Thyroid gland (tissue), 4 donors: ENCODE measurements around the gene RARB. TPM values are rescaled to one million over a fixed set of nuclear protein-coding genes. Genes with fewer than 3 reads are reported as not detected.

Experiments used
- DNase-seq, 2 donors: peaks; one replicate each; pipeline ENCODE4 v3.0.0-alpha.2; 2019
- H3K27ac ChIP-seq, 3 donors: fragments of 200-600 bp; sonication (generic); 1 replicate in 2 of 3; 2 replicates in 1 of 3; pipeline ENCODE4 v1.5.1; 2016 to 2019; ENCODE audit warnings: mild to moderate bottlenecking in 1 of 3, moderate library complexity in 1 of 3
- H3K27me3 ChIP-seq: fragments of 200-600 bp; sonication (generic); one replicate; pipeline ENCODE4 v1.5.1; 2019
- H3K36me3 ChIP-seq, 2 donors: fragments of 200-600 bp; sonication (generic); one replicate each; pipeline ENCODE4 v1.5.1; 2016 to 2019
- H3K4me1 ChIP-seq, 2 donors: fragments of 200-600 bp; sonication (generic); one replicate each; pipeline ENCODE4 v1.5.1; 2017 to 2019
- H3K4me3 ChIP-seq, 3 donors: fragments of 200-600 bp; sonication (generic); replicated peaks in 1 of 3; 1 replicate in 2 of 3; 2 replicates in 1 of 3; pipeline ENCODE4 v1.5.1; 2016; ENCODE audit warnings: mild to moderate bottlenecking in 1 of 3
- H3K9me3 ChIP-seq: fragments of 200-600 bp; sonication (generic); one replicate; pipeline ENCODE4 v1.5.1; 2017
- POLR2A ChIP-seq, 2 donors: fragments of 450-650 bp; IDR thresholded peaks; one replicate each; pipeline ENCODE4 v1.6.1; 2017; ENCODE audit warnings: antibody characterized with exemption in 2 of 2, mild to moderate bottlenecking in 2 of 2, moderate library complexity in 1 of 2
- WGBS, 2 donors: methylation state at CpG; one replicate each; pipeline ENCODE4 v1.1.5; 2017; 5-methylcytosine and 5-hydroxymethylcytosine counted together
- intact Hi-C: fragments of 100-400 bp; cut with DNase I; formaldehyde crosslinking; loops from one replicate; pipeline ENCODE4 v1.15.1; 2023
- total RNA-seq, 4 donors: library from RNA; depleted of rRNA; stranded (reverse); fragments of >200 nt; gene quantifications; one replicate each; pipeline ENCODE4 v1.2.3, GENCODE V29; 2016
- TF ChIP-seq, protein P1 (sequence below), 6 experiments: fragments of 200-600 bp in 3 of 6; fragments of 450-650 bp in 3 of 6; sonication (generic) in 3 of 6; IDR thresholded peaks; one replicate each; pipeline ENCODE4 v1.5.1; 2016 to 2019; ENCODE audit warnings: antibody characterized with exemption in 6 of 6, mild to moderate bottlenecking in 2 of 6, inconsistent platforms in 1 of 6, moderate library complexity in 1 of 6

The RARB gene
- total RNA-seq, 4 donors from 2014 or later: 13.6 to 31.5 (median 20.5) TPM

DNA sequence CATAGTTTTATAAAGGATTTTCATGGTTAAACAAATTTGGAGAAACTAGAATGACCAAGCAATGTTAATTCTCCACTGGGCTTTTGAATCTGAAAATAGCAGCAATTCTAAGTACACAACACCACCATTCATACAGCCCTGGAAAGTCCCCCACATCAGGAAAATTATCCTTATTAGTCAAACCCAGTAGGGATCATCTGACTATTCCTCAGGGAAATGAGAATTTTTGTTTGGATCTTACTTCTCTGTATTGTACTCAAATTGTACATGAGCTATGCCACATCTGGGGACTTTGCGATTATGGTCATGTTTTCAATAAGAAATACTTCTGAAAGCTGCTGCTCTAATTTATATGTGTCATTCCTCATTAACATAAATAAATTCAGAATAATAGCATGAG lies 46.0 kb downstream of the RARB start:
- Histone ChIP-seq H3K4me3 (no peak overlapping the region), H3K9me3 (no peaks in the 10 kb centered on the region), H3K36me3 (no peaks in the 10 kb centered on the region), H3K4me1 (peaks cover 52 to 58% of the 10 kb centered on the region in 2 donors), H3K27ac (peak overlapping the region; percentile 74 to 79 (median 78)), H3K27me3 (no peaks in the 10 kb centered on the region)
- DNase-seq: no peak
- 95 to 98% methylated on average over 1 of the region's 1 CpG for WGBS, 2 donors
- TF ChIP-seq, protein P1, sequence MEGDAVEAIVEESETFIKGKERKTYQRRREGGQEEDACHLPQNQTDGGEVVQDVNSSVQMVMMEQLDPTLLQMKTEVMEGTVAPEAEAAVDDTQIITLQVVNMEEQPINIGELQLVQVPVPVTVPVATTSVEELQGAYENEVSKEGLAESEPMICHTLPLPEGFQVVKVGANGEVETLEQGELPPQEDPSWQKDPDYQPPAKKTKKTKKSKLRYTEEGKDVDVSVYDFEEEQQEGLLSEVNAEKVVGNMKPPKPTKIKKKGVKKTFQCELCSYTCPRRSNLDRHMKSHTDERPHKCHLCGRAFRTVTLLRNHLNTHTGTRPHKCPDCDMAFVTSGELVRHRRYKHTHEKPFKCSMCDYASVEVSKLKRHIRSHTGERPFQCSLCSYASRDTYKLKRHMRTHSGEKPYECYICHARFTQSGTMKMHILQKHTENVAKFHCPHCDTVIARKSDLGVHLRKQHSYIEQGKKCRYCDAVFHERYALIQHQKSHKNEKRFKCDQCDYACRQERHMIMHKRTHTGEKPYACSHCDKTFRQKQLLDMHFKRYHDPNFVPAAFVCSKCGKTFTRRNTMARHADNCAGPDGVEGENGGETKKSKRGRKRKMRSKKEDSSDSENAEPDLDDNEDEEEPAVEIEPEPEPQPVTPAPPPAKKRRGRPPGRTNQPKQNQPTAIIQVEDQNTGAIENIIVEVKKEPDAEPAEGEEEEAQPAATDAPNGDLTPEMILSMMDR (IDR thresholded peaks at IDR 0.05): no peak
- TF ChIP-seq POLR2A (IDR thresholded peaks at IDR 0.05): no peak
- intact Hi-C loops: no loop called here

- intact Hi-C loops: no loop called here
- H3K27me3 ChIP-seq: no peaks in the 10 kb centered on the region
- H3K9me3 ChIP-seq: no peaks in the 10 kb centered on the region
- no peaks in the 10 kb centered on the region for H3K36me3 ChIP-seq
- H3K4me1 ChIP-seq: peaks cover 65 to 71% of the 10 kb centered on the region in 2 donors
- TF ChIP-seq, protein P1 (IDR thresholded peaks at IDR 0.05): no peak
- no peak for TF ChIP-seq POLR2A (IDR thresholded peaks at IDR 0.05)
- peak; percentile 64 to 65 for DNase-seq
- H3K27ac ChIP-seq: peak overlapping the region; percentile 26 to 79 (median 39)
- H3K4me3 ChIP-seq: no peak overlapping the region
- WGBS, 2 donors: 8 to 10% methylated on average over 2 of the region's 2 CpGs
These were observed 48.6 kb downstream of the RARB start for GRCh38 chr3:25476639-25477038.

DNA sequence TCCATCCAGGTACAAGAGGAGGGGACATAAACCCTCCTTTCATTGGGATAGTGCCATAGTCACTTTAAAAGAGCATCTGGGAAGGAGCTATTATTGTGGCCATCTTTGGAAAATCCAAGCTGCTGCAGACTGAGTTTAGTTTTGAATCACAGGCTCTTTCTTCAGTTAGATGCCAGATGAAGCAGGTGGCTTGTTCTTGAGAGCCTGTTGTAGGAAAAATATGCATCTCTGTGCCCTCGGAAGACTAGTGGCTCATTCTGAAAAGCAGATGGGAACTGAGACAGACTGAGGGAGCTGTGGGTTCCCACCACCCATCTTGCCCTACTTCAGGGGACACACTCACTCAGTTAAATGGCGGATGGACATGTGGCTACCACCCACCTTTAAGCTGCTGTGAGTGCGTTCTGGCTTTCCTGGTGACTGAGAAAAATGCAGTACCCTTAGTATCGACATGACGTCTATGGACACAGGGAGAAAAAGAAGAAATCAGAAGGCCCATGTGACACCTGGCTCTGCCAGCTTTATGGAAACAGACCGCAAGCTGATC lies 50.2 kb downstream of the RARB start:
- Histone ChIP-seq H3K27ac (peak overlapping the region in 2 of 3 donors; percentile 23 to 79), H3K9me3 (no peaks in the 10 kb centered on the region), H3K27me3 (no peaks in the 10 kb centered on the region), H3K36me3 (no peaks in the 10 kb centered on the region), H3K4me3 (no peak overlapping the region), H3K4me1 (peaks cover 60 to 68% of the 10 kb centered on the region in 2 donors)
- intact Hi-C loops: no loop called here
- no peak for TF ChIP-seq POLR2A (IDR thresholded peaks at IDR 0.05)
- TF ChIP-seq, protein P1 (IDR thresholded peaks at IDR 0.05): no peak
- WGBS, 2 donors: 69 to 75% methylated on average over 6 of the region's 6 CpGs
- no peak for DNase-seq

- no peak for TF ChIP-seq POLR2A (IDR thresholded peaks at IDR 0.05)
- TF ChIP-seq, protein P1 (IDR thresholded peaks at IDR 0.05): no peak
- H3K27ac ChIP-seq: peak overlapping the region; percentile 3 to 79 (median 23)
- no peak for DNase-seq
- WGBS, 2 donors: 76 to 81% methylated on average over 3 of the region's 3 CpGs
- H3K36me3 ChIP-seq: no peaks in the 10 kb centered on the region
- intact Hi-C loops: no loop called here
- H3K4me1 ChIP-seq: peaks cover 54 to 62% of the 10 kb centered on the region in 2 donors
- no peaks in the 10 kb centered on the region for H3K27me3 ChIP-seq
- no peak overlapping the region for H3K4me3 ChIP-seq
- no peaks in the 10 kb centered on the region for H3K9me3 ChIP-seq
These were observed 51.1 kb downstream of the RARB start for GRCh38 chr3:25478964-25479726.

DNA sequence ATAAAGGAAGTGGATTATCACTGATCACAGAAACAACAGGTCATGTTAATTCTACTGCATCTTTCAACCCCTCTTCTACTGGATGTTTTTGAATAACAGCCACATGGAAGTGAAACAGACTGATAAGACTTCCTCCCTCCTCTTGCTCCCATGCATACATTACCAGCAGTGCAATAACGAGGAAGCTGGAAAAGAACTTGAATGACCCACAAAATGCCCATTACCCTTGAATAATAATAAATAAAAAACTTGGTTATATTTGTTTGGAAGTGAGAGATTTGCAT lies 51.6 kb downstream of the RARB start:
- intact Hi-C loops: no loop called here
- 67 to 70% methylated on average over 1 of the region's 1 CpG for WGBS, 2 donors
- H3K27ac ChIP-seq: peak overlapping the region in 2 of 3 donors; percentile 3 to 79
- H3K4me3 ChIP-seq: no peak overlapping the region
- H3K9me3 ChIP-seq: no peaks in the 10 kb centered on the region
- H3K4me1 ChIP-seq: peaks cover 50 to 57% of the 10 kb centered on the region in 2 donors
- no peaks in the 10 kb centered on the region for H3K27me3 ChIP-seq
- H3K36me3 ChIP-seq: no peaks in the 10 kb centered on the region
- TF ChIP-seq, protein P1 (IDR thresholded peaks at IDR 0.05): no peak
- no peak for TF ChIP-seq POLR2A (IDR thresholded peaks at IDR 0.05)
- DNase-seq: no peak
